OCI-LY3 (cell line): ENCODE measurements around the gene COG5.

Source experiments
- EZH2phosphoT487 ChIP-seq: fragments of 200-600 bp; shearing (Covaris generic); IDR thresholded peaks from 2 replicates; pipeline ENCODE4 v1.6.1; 2018; ENCODE audit warnings: antibody characterized with exemption, mixed run types, low read depth
- TF ChIP-seq, protein P1 (sequence below): fragments of 200-600, 300-600 bp; sonication (generic); IDR thresholded peaks from 2 replicates; pipeline ENCODE4 v1.5.1; 2014; ENCODE audit warnings: antibody characterized with exemption, low read length, low read depth

DNA sequence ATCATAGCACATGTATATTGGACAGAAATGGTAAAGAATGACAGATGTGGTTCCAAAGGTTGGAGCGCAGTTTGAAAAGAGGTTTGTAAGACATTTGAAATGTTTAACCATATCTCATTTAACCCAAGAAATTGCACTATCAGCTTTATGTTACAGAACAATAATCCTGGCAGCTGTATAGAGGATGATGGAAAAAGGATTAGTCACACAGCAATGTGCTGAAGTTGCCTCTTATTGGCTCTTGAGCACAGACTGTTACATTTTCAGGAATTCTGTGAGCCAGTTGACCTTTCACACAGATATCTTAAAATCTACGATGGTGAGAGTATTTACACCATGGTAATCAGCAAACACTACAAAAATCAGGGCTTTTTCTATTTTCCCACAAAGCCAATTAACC is 3.9 kb downstream of the COG5 start:
- TF ChIP-seq, protein P1, sequence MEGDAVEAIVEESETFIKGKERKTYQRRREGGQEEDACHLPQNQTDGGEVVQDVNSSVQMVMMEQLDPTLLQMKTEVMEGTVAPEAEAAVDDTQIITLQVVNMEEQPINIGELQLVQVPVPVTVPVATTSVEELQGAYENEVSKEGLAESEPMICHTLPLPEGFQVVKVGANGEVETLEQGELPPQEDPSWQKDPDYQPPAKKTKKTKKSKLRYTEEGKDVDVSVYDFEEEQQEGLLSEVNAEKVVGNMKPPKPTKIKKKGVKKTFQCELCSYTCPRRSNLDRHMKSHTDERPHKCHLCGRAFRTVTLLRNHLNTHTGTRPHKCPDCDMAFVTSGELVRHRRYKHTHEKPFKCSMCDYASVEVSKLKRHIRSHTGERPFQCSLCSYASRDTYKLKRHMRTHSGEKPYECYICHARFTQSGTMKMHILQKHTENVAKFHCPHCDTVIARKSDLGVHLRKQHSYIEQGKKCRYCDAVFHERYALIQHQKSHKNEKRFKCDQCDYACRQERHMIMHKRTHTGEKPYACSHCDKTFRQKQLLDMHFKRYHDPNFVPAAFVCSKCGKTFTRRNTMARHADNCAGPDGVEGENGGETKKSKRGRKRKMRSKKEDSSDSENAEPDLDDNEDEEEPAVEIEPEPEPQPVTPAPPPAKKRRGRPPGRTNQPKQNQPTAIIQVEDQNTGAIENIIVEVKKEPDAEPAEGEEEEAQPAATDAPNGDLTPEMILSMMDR, result no peak
- TF ChIP-seq EZH2phosphoT487, result no peak
